ENCODE measurements around the gene CREB1. TPM values are rescaled to one million over a fixed set of nuclear protein-coding genes. Genes with fewer than 3 reads are reported as not detected.

Gene CREB1
- total RNA-seq, result 75.3 and 78.1 TPM in 2 replicates

GRCh38 chr2:207529330-207530159 is at the start of gene CREB1:
Gene CREB1, plus strand, starts transcription at chr2:207529962. Its CDS starts 25,674 bp downstream, at chr2:207555636.

GRCh38 chr2:207625014-207625907 is 95.5 kb downstream of the CREB1 start, which contains the start of gene METTL21A:
Gene METTL21A, minus strand, starts transcription at chr2:207625394. Its CDS starts 1,019 bp downstream, at chr2:207624375.

Other genes with a start within 250 kb of the CREB1 start
- gene METTL21A, start 95.4 kb downstream of the CREB1 start, total RNA-seq, result 12.6 and 16.1 TPM in 2 replicates
- gene CCNYL1, start 181.7 kb downstream of the CREB1 start, total RNA-seq, result 13.8 and 15.9 TPM in 2 replicates
- 0.65 and 1.1 TPM in 2 replicates for gene FZD5, start 239.9 kb downstream of the CREB1 start, total RNA-seq

Data from hair follicle dermal papilla cell (primary cell).